ENCODE data around the gene SOX8.

SOX8 gene

GRCh38 chr16:986925-987582, 5.5 kb downstream of the SOX8 start:
- no peak overlapping the region for H3K4me3 ChIP-seq (replicated peaks; ENCODE audit: low read depth, low read length)
- no peak for DNase-seq (ENCODE audit: low read depth)
- TF ChIP-seq, protein P1, sequence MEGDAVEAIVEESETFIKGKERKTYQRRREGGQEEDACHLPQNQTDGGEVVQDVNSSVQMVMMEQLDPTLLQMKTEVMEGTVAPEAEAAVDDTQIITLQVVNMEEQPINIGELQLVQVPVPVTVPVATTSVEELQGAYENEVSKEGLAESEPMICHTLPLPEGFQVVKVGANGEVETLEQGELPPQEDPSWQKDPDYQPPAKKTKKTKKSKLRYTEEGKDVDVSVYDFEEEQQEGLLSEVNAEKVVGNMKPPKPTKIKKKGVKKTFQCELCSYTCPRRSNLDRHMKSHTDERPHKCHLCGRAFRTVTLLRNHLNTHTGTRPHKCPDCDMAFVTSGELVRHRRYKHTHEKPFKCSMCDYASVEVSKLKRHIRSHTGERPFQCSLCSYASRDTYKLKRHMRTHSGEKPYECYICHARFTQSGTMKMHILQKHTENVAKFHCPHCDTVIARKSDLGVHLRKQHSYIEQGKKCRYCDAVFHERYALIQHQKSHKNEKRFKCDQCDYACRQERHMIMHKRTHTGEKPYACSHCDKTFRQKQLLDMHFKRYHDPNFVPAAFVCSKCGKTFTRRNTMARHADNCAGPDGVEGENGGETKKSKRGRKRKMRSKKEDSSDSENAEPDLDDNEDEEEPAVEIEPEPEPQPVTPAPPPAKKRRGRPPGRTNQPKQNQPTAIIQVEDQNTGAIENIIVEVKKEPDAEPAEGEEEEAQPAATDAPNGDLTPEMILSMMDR (IDR thresholded peaks at IDR 0.05; ENCODE audit: low read length, missing control alignments): no peak

GRCh38 chr16:987906-988305, 6.3 kb downstream of the SOX8 start:
- DNase-seq (ENCODE audit: low read depth): no peak
- TF ChIP-seq, protein P1 (IDR thresholded peaks at IDR 0.05; ENCODE audit: low read length, missing control alignments): no peak

GRCh38 chr16:988471-989353, 7.1 kb downstream of the SOX8 start:
- H3K4me3 ChIP-seq (replicated peaks; ENCODE audit: low read depth, low read length): no peak overlapping the region
- DNase-seq (ENCODE audit: low read depth): no peak
- TF ChIP-seq, protein P1 (IDR thresholded peaks at IDR 0.05; ENCODE audit: low read length, missing control alignments): no peak

More at GRCh38 chr16:987906-988305, 6.3 kb downstream of the SOX8 start:
- H3K4me3 ChIP-seq (replicated peaks; ENCODE audit: low read depth, low read length): no peak overlapping the region

DNA sequence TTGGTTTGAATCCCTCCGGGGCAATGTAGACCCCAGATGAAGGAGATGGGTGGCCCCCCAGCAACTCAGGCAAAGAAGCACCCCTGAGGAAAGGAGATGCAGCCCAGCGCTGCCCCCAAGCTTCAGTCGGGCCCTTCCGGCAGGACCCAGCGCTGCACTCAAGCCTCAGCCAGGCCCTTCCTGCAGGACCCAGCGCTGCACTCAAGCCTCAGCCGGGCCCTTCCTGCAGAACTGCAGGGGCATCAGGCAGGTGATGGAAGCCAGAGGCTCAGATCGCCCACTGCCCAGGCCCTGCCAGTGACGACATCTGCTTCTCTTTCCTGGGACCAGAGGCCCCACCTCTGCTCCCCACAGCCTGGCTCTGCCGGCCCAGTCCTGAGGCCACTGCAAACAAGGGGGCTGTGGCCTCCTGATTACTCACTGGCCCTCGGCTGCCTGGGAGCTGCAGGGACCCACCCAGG, 7.8 kb downstream of the SOX8 start:
- no peak for DNase-seq (ENCODE audit: low read depth)
- H3K4me3 ChIP-seq (replicated peaks; ENCODE audit: low read depth, low read length): no peak overlapping the region
- TF ChIP-seq, protein P1 (IDR thresholded peaks at IDR 0.05; ENCODE audit: low read length, missing control alignments): no peak

DNA sequence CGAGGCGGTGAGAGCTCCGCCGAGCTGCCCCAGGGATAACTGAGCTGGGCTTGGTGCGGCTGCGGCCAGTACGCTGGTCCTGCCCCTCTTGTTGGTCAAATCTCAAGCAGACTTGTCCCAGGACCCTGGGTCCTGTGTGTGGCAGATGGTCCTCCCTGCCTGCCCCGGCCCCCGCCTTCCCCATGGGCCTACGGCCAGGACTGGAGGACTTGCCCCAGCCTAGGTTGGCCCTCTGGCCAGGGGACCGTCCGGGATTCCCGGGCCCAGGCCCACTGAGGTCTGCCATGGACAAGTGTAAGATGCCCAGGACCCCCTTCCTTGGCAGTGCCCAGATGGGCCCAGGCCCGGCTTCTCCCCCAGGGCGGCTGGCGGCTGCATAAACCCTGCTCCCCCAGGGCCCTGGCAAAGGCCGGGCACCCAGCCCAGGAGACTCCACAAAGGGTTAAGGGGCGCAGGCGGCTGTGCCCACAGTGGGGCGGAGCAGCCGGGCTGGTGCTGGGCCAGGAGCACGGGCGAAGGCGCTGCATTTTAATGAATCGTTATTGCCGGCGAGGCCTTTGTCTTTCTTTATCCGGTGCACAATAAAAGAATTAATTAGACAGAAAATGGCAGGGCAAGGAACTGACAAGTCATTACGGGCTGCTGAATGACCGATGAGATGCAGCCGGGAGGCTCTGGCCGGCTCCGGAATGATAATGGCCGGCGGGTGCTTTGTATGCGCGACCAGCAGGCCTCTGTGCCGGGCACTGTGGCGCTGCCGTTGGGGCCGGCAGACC, 9.1 kb downstream of the SOX8 start:
- TF ChIP-seq, protein P1 (IDR thresholded peaks at IDR 0.05; ENCODE audit: low read length, missing control alignments): no peak

DNA sequence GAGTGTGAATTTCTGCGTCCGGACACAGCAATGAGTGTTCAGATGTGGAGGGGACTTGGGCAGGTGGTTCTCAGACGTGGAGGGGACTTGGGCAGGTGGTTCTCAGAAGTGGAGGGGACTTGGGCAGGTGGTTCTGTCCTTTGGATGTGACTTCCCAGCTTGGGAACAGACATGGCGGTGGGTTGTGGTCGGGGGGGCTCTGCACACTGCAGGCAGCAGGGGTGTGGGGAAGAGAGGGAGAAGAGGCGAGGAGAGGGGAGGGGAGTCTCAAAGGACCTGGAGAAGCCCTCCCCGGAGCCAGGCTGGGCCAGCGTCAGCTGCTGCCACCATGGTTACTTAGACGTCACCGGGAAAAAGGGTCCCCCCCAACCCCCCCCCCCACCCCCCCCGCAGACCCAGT, 9.8 kb downstream of the SOX8 start:
- TF ChIP-seq, protein P1 (IDR thresholded peaks at IDR 0.05; ENCODE audit: low read length, missing control alignments): no peak
- no peak overlapping the region for H3K4me3 ChIP-seq (replicated peaks; ENCODE audit: low read depth, low read length)
- no peak for DNase-seq (ENCODE audit: low read depth)

More for the DNA sequence above, 9.1 kb downstream of the SOX8 start:
- no peak for DNase-seq (ENCODE audit: low read depth)
- no peak overlapping the region for H3K4me3 ChIP-seq (replicated peaks; ENCODE audit: low read depth, low read length)

Measured in fibroblast of pulmonary artery (primary cell).